DMS114 treated with DMSO at 0.1 percent for 48 hours (cell line): ENCODE results near the gene CCN6.

Source experiments
- DNase-seq: peaks from one replicate; lab custom pipeline; 2025; ENCODE audit not compliant: unreplicated experiment; lab: John Stamatoyannopoulos, UW

CCN6 gene

DNA sequence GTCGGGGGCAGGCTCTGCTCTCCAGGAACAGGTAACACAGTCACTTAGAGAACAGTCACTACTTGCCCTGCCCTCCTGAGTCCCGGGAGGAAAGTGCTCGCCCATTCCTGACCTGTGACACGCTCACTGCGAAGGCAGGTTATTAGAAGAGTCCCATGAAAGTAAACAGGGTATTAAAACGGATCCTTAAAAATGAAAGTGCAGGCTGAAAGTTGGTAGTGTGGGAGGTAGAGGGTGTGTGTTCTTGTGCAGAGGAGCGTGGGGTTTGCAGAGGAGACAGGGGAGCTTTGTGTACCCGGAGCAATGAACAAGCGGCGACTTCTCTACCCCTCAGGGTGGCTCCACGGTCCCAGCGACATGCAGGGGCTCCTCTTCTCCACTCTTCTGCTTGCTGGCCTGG is at the start of gene CCN6:
CCN6 (plus strand) TSS at position 104 of the 400 bp plus-strand sequence; CDS start at position 358, 254 bp downstream.
- DNase-seq, result no peak

GRCh38 chr6:112004201-112005012 is 49.5 kb upstream of the CCN6 start:
- no peak for DNase-seq

DNA sequence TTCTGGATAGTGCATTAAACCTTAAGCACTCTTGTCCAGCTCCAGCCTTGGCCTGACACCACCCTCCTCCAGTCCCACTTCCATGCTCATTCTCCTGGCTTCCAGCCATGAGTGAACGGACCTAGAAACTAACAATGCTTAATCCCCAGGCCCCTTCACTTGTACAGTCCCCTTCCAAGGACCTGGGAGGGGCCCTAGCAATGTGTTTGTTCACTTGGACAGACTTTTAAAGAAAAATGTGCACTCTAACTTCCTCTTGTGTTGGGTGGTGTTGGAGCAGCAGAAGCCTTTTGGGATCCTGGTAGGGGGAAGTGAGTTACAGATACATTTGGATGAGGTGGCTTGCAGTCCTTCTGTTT is 48.9 kb upstream of the CCN6 start:
- DNase-seq, result no peak

- no peak for DNase-seq
Measured at GRCh38 chr6:112007254-112007653, 46.6 kb upstream of the CCN6 start.

GRCh38 chr6:112007805-112008204 is 46.1 kb upstream of the CCN6 start:
- no peak for DNase-seq

DNA sequence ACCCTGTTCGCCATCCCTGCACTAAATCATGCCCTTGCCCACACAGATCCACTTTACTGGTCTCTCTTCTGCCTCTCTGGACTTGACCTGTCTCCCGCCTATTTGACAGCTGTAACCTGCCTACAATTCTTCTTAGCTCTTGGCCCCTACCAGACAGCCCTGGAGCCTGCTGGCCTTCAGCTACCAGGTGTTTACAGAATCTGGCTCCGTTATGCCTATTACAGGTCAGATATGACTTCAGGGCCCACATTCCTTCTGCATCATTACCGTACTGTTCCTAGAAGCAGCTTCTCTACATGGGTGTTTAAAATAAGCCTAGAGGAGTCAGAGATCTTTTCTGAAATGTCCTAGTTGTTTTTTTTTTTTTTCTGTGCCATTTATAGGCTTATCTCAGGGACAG is 45.4 kb upstream of the CCN6 start:
- DNase-seq, result no peak

- peak; percentile 4 for DNase-seq
Measured at GRCh38 chr6:112010328-112010727, 43.6 kb upstream of the CCN6 start.

GRCh38 chr6:112013051-112013450 is 40.9 kb upstream of the CCN6 start:
- DNase-seq, result no peak

GRCh38 chr6:112014483-112014882 is 39.4 kb upstream of the CCN6 start:
- no peak for DNase-seq

DNA sequence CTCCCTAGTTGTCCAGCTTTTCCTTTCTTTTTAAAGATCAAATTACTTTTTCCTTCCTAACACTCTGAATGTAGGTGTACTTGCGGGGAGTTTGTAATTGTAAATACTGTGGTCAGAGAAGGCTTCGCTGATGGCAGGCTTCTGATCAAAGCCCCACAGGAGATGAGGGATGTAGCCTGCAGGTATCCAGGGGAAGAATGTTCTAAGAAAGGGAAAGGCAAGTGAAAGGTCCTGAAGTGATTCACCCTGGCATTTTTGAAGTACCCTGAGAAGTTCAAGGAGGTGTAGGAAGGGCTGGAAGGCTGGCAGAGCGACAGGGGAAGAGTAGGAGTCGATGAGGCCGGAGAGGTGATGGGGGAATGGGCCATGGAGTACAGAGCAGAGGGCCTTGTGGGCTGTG is 38.2 kb upstream of the CCN6 start:
- DNase-seq, result no peak

- no peak for DNase-seq
Measured at GRCh38 chr6:112016320-112016719, 37.6 kb upstream of the CCN6 start.

DNA sequence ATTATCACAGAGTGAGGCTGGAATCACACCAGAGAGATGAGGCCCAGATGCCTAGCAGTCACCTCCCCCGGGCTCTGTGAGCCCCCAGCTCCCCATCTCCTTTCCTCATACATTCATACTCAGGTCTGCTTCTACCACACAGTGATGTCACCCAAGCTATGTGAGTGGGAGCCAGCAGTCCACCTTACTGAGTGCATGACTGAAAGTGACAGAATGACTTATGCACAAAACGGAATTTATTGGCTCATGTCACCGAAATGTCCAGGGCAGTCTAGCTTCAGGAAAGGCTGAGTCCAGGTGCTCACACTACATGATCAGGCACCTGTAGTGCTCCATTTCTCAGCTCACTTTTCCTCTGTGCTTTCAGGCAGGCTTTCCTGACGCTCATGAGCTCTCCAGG is 36.7 kb upstream of the CCN6 start:
- DNase-seq, result no peak

DNA sequence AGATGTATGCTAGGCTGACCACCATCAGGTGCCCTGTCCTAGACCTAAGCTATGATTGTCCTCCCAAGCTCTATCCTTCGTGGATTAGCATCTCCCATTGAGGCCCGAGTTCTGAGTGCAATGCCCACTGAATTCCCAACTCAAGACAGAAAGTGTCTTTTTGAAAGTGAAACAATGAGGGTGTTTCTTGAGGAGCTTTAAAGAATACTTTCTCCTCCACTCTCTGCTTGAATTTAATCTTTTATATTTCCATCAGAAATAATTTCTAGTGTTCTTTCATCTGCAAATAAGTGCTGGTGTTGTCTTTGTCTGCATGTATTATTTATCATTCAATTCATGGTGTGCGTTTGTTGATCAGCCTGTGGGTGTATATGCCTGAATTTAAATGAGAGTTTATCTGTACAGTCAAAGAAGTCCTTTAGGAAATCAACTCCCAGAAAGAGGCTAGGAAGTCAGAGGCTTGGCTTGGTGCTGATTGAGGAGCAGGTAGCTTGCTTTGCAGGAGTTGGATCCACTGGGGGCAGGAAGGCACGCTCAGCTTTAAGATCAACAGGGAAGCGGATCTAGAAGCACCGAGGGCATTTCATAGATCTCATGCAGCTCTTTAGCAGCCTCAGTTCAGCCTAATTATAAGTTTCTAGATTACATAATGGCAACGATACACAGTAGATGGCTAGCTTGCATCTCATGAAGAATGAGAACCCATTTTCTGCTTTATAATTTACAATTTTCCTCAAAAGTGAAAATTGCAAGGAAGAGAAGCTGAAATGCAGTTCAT is 36.0 kb upstream of the CCN6 start:
- no peak for DNase-seq

- DNase-seq, result no peak
Measured at GRCh38 chr6:112018619-112019416, 35.1 kb upstream of the CCN6 start.

DNA sequence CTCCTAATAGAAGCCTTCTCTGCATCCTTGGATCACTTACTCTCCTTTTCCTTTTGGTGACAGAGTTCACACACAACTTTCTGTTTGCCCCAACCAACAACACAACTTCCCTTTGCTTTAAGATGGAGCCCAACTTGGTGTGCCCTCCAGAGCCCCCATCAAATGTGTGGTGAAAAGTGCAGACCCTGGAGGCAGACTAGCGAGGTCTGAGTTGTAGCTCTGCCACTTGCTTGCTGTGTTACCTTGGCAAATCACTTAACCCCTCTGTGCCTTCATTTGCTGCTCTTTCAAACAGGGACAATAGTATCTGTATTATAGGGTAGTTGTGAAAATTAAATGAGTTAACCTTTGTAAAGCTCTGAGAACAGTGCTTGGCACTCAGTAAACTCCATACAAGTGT is 34.3 kb upstream of the CCN6 start:
- no peak for DNase-seq

DNA sequence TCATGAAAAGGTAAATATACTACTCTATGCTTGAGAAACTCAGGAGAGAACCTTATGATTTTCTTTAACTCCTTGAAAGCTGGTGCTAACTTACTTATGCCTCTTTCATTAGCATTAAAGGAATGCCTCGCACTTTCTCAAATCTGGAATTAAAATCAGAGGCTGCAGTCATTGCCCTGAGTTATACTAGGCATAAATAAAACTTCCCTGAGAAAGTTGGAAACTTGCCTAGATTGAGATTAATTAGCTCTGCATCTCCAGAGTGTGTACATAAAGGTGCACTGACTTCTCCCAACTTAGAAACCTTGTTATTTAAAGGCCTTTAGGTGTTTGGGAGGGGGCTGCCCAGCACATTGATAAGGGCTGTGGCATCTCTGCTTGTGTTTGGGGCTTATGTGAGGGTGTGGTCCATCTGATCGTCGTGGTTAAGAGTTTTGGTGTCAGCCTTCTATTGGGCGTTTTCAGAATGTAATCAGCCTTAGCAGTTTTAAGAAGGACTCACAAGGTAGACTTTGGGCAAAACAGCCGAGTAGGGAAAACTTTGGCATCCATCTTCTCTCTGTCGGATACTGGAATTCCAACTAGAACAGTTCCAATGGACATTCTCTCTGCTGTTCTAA is 32.1 kb upstream of the CCN6 start:
- no peak for DNase-seq

- DNase-seq, result no peak
Measured at GRCh38 chr6:112022749-112023148, 31.2 kb upstream of the CCN6 start.

- no peak for DNase-seq
Measured at GRCh38 chr6:112024464-112024863, 29.4 kb upstream of the CCN6 start.

DNA sequence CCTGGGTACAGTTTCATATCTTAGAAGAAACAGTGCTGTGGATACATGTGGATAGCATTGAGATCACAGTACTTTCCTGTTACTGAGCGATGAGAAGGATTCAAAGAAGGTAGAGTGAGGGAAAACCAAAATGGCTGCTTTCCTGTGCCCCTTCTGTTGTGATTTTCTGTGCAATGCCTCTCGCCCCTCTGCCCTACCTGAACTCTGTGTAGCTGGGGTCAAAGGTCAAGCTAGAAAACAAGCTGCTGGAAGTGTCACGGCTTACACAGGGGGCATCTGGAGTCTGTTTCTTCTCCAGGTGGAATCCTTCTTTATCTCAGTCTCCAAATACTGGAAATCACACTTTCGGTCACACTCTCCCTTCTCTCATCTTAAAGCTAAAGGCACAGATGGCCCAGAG is 27.0 kb upstream of the CCN6 start:
- DNase-seq, result no peak

GRCh38 chr6:112027942-112028674 is 25.8 kb upstream of the CCN6 start:
- DNase-seq, result no peak
